ENCODE data around the gene KLHL25. TPM values are rescaled to one million over a fixed set of nuclear protein-coding genes. Genes with fewer than 3 reads are reported as not detected.

Gene KLHL25
- total and polyA plus RNA-seq, 2 experiments from 2014 or later, result 3.7 to 10.0 TPM

DNA sequence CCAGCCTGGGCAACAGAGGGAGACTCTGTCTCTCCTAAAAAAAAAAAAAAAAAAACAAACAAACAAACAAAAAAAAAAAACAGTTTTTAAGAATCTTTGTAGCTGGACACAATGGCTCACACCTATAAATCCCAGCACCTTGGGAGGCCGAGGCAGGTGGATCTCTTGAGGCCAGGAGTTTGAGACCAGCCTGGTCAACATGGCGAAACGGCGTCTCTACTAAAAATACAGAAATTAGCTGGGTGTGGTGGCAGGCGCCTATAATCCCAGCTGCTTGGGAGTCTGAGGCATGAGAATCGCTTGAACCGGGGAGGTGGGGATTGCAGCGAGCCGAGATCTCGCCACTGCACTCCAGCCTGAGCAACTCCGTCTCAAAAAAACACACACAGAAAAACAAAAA lies 53.1 kb downstream of the KLHL25 start:
- WGBS (ENCODE audit: low lambda C conversion rate, missing lambda C conversion rate), result 97% methylated on average over 11 of the region's 11 CpGs

GRCh38 chr15:85741021-85741421 lies 53.7 kb downstream of the KLHL25 start:
- Histone ChIP-seq H3K36me3 (replicated peaks; ENCODE audit: insufficient read depth, low read depth) (no peaks in the 10 kb centered on the region), H3K9me3 (ENCODE audit: low read depth) (no peaks in the 10 kb centered on the region), H3K9me2 (replicated peaks; ENCODE audit: insufficient read depth) (no peaks in the 10 kb centered on the region), H3K4me2 (no peak overlapping the region), H4K20me1 (ENCODE audit: insufficient read depth, poor library complexity, severe bottlenecking) (no peaks in the 10 kb centered on the region), H3K27ac (no peak overlapping the region), H3K27me3 (no peaks in the 10 kb centered on the region), H3K79me2 (no peaks in the 10 kb centered on the region), H3K4me1 (ENCODE audit: insufficient read depth) (no peaks in the 10 kb centered on the region), H2AFZ (no peak overlapping the region), H3K4me3 (no peak overlapping the region)
- no peak for DNase-seq (ENCODE audit: low spot score)
- WGBS (ENCODE audit: low lambda C conversion rate, missing lambda C conversion rate), result 97% methylated on average over 20 of the region's 20 CpGs
- no peak for TF ChIP-seq EZH2 (IDR thresholded peaks at IDR 0.05; ENCODE audit: borderline replicate concordance)
- TF ChIP-seq EZH2phosphoT487 (IDR thresholded peaks at IDR 0.05; ENCODE audit: low read depth, severe bottlenecking, unreplicated experiment), result no peak
- TF ChIP-seq CTCF (IDR thresholded peaks at IDR 0.05; ENCODE audit: poor library complexity), result no peak

More for the DNA sequence above, 53.1 kb downstream of the KLHL25 start:
- Histone ChIP-seq H3K36me3 (replicated peaks; ENCODE audit: insufficient read depth, low read depth) (no peaks in the 10 kb centered on the region), H3K4me1 (ENCODE audit: insufficient read depth) (no peaks in the 10 kb centered on the region), H3K27ac (no peak overlapping the region), H3K9me3 (ENCODE audit: low read depth) (no peaks in the 10 kb centered on the region), H4K20me1 (ENCODE audit: insufficient read depth, poor library complexity, severe bottlenecking) (no peaks in the 10 kb centered on the region), H3K9me2 (replicated peaks; ENCODE audit: insufficient read depth) (no peaks in the 10 kb centered on the region), H2AFZ (no peak overlapping the region), H3K4me2 (no peak overlapping the region), H3K79me2 (no peaks in the 10 kb centered on the region), H3K27me3 (no peaks in the 10 kb centered on the region), H3K4me3 (no peak overlapping the region)
- no peak for DNase-seq (ENCODE audit: low spot score)
- TF ChIP-seq CTCF (IDR thresholded peaks at IDR 0.05; ENCODE audit: poor library complexity) (no peak), EZH2 (IDR thresholded peaks at IDR 0.05; ENCODE audit: borderline replicate concordance) (no peak), EZH2phosphoT487 (IDR thresholded peaks at IDR 0.05; ENCODE audit: low read depth, severe bottlenecking, unreplicated experiment) (no peak)

GRCh38 chr15:85737061-85737460 lies 57.7 kb downstream of the KLHL25 start:
- H3K4me2 ChIP-seq, result no peak overlapping the region
- no peaks in the 10 kb centered on the region for H3K9me2 ChIP-seq (replicated peaks; ENCODE audit: insufficient read depth)
- H3K27me3 ChIP-seq, result no peaks in the 10 kb centered on the region
- H3K9me3 ChIP-seq (ENCODE audit: low read depth), result peaks cover 14% of the 10 kb centered on the region
- H3K4me1 ChIP-seq (ENCODE audit: insufficient read depth), result no peaks in the 10 kb centered on the region
- 97% methylated on average over 6 of the region's 6 CpGs for whole genome bisulfite sequencing (ENCODE audit: low lambda C conversion rate, missing lambda C conversion rate)
- peaks cover 3% of the 10 kb centered on the region for H3K36me3 ChIP-seq (replicated peaks; ENCODE audit: insufficient read depth, low read depth)
- no peak overlapping the region for H2AFZ ChIP-seq
- H3K27ac ChIP-seq, result no peak overlapping the region
- TF ChIP-seq EZH2 (IDR thresholded peaks at IDR 0.05; ENCODE audit: borderline replicate concordance) (no peak), EZH2phosphoT487 (IDR thresholded peaks at IDR 0.05; ENCODE audit: low read depth, severe bottlenecking, unreplicated experiment) (no peak), CTCF (IDR thresholded peaks at IDR 0.05; ENCODE audit: poor library complexity) (no peak)
- no peaks in the 10 kb centered on the region for H4K20me1 ChIP-seq (ENCODE audit: insufficient read depth, poor library complexity, severe bottlenecking)
- no peak for DNase-seq (ENCODE audit: low spot score)
- H3K79me2 ChIP-seq, result no peaks in the 10 kb centered on the region
- no peak overlapping the region for H3K4me3 ChIP-seq

DNA sequence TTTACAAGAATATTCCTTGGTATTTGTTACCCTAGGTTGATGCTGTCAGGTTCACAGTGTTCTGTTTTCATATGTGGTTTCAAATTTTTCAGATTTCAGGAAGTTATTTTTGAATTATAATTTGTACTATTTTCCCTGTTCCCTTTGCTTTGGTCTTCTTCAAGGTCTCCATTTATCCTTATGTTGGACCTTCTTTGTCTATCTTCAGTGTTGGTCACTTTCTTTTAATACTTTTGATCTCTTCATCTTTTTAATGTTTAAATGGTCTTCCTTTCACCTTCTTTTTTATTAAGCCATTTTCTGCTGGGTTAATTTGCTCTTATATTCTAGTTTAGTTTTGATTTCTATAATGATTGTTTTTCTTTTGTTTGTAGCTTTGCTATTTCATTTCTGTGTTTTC lies 61.3 kb downstream of the KLHL25 start:
- Histone ChIP-seq H3K4me3 (no peak overlapping the region), H3K79me2 (no peaks in the 10 kb centered on the region), H3K4me2 (no peak overlapping the region), H2AFZ (no peak overlapping the region), H3K36me3 (replicated peaks; ENCODE audit: insufficient read depth, low read depth) (peaks cover 3% of the 10 kb centered on the region), H3K9me2 (replicated peaks; ENCODE audit: insufficient read depth) (no peaks in the 10 kb centered on the region), H3K27ac (no peak overlapping the region), H3K9me3 (ENCODE audit: low read depth) (peaks cover 14% of the 10 kb centered on the region), H3K4me1 (ENCODE audit: insufficient read depth) (no peaks in the 10 kb centered on the region), H4K20me1 (ENCODE audit: insufficient read depth, poor library complexity, severe bottlenecking) (no peaks in the 10 kb centered on the region), H3K27me3 (no peaks in the 10 kb centered on the region)
- TF ChIP-seq EZH2phosphoT487 (IDR thresholded peaks at IDR 0.05; ENCODE audit: low read depth, severe bottlenecking, unreplicated experiment), result no peak
- no peak for TF ChIP-seq EZH2 (IDR thresholded peaks at IDR 0.05; ENCODE audit: borderline replicate concordance)
- no peak for TF ChIP-seq CTCF (IDR thresholded peaks at IDR 0.05; ENCODE audit: poor library complexity)
- DNase-seq (ENCODE audit: low spot score), result no peak

Data from hepatocyte (in vitro differentiated cells).